HepG2 (cell line): Measurements from ENCODE around the gene MAN1C1. TPM values are rescaled to one million over a fixed set of nuclear protein-coding genes. Genes with fewer than 3 reads are reported as not detected.

ENCODE experiments used
- ATAC-seq: fragments of 200-7000 bp; cut with Tn5 transposase; 3 replicates; pipeline ENCODE4 v1.9.1; 2020; ENCODE audit warnings: mild to moderate bottlenecking, moderate library complexity
- BruUV-seq: library from RNA; stranded (reverse); fragments of 400-500 nt; replicated peaks from 2 replicates; lab custom pipeline; 2021; lab: Mats Ljungman, UMichigan
- CTCF ChIA-PET: fragments of 300-600 bp; formaldehyde crosslinking; extraction: SDS; loops from one replicate; lab custom pipeline; 2021; ENCODE audit warnings: low total read pairs, inconsistent platforms, low intra/inter-chr PET ratio; lab: Yijun Ruan, JAX
- POLR2A ChIA-PET: fragments of 350-600 bp; sonication (Branson Sonifier 250); formaldehyde crosslinking; loops from one replicate; lab custom pipeline; 2020; ENCODE audit warnings: antibody characterized with exemption, inconsistent platforms; lab: Yijun Ruan, JAX
- DNase-seq: peaks from one replicate; pipeline ENCODE4 v3.0.0-alpha.2; 2015; ENCODE audit warnings: low spot score
- FAIRE-seq: peaks from 3 replicates; lab custom pipeline; 2011; peaks lifted over from hg19 to GRCh38; lab: Jason Lieb, UNC
- H2AFZ ChIP-seq: one replicate; pipeline ENCODE4 v1.6.1; 2011; ENCODE audit warnings: low read length, inconsistent platforms
- H3K27ac ChIP-seq: fragments of 300-600 bp; 3 replicates; pipeline ENCODE4 v1.8.0; 2011; ENCODE audit warnings: mixed run types, mild to moderate bottlenecking, mixed read lengths, low read length, inconsistent platforms; ENCODE audit not compliant: insufficient read depth; ENCODE audit errors: extremely low read length
- H3K27me3 ChIP-seq, 2 experiments: fragments of 200-600 bp in 1 of 2; 2 replicates in 1 of 2; 3 replicates in 1 of 2; pipeline versions ENCODE4 v1.6.0 to v1.8.0; 2011; ENCODE audit warnings: low read length in 2 of 2, mild to moderate bottlenecking in 2 of 2, moderate library complexity in 2 of 2, inconsistent platforms in 1 of 2; ENCODE audit not compliant: insufficient read depth in 2 of 2, control insufficient read depth in 1 of 2
- H3K36me3 ChIP-seq, 2 experiments: fragments of 200-600 bp in 1 of 2; replicated peaks in 1 of 2; 2 replicates in 1 of 2; 3 replicates in 1 of 2; pipeline versions ENCODE4 v1.5.1 to v1.8.0; 2011; ENCODE audit warnings: low read length in 2 of 2, inconsistent platforms in 1 of 2; ENCODE audit not compliant: insufficient read depth in 2 of 2, control insufficient read depth in 1 of 2
- H3K4me1 ChIP-seq: 2 replicates; pipeline ENCODE4 v1.5.1; 2012; ENCODE audit warnings: low read length, inconsistent platforms; ENCODE audit not compliant: insufficient read depth
- H3K4me2 ChIP-seq: 2 replicates; pipeline ENCODE4 v1.6.0; 2011; ENCODE audit warnings: low read depth, low read length, inconsistent platforms
- H3K4me3 ChIP-seq, 3 experiments: fragments of 200-600 bp in 1 of 3; sonication (generic), shearing (Covaris generic) in 1 of 3; replicated peaks in 1 of 3; 2 replicates each; pipeline ENCODE4 v1.5.1; 2011 to 2016; ENCODE audit warnings: low read length in 3 of 3, inconsistent platforms in 2 of 3, low read depth in 2 of 3, mild to moderate bottlenecking in 2 of 3, control low read depth in 1 of 3, mixed read lengths in 1 of 3; ENCODE audit not compliant: insufficient read depth in 1 of 3
- H3K79me2 ChIP-seq: one replicate; pipeline ENCODE4 v1.6.1; 2011; ENCODE audit warnings: low read length, inconsistent platforms; ENCODE audit not compliant: insufficient read depth
- H3K9ac ChIP-seq: 2 replicates; pipeline ENCODE4 v1.6.0; 2011; ENCODE audit warnings: mild to moderate bottlenecking, low read depth, low read length, inconsistent platforms; ENCODE audit not compliant: insufficient read depth
- H3K9me3 ChIP-seq: 2 replicates; pipeline ENCODE4 v1.5.1; 2012; ENCODE audit warnings: mild to moderate bottlenecking, low read length
- H4K20me1 ChIP-seq: 2 replicates; pipeline ENCODE4 v1.6.0; 2011; ENCODE audit warnings: inconsistent platforms, mild to moderate bottlenecking, low read length, moderate library complexity; ENCODE audit not compliant: insufficient read depth
- ETS1 ChIP-seq: sonication (generic); formaldehyde crosslinking; IDR thresholded peaks from 2 replicates; pipeline ENCODE4 v1.4.0; 2020; ENCODE audit warnings: missing genetic modification reagents
- EZH2 ChIP-seq: conservative IDR thresholded peaks from 2 replicates; pipeline ENCODE4 v1.6.1; 2012; ENCODE audit warnings: mild to moderate bottlenecking, low read depth, low read length, moderate library complexity
- MAX ChIP-seq: IDR thresholded peaks from 2 replicates; pipeline ENCODE4 v1.6.1; 2012; ENCODE audit warnings: inconsistent platforms
- PAX8 ChIP-seq: sonication (generic); formaldehyde crosslinking; IDR thresholded peaks from 2 replicates; pipeline ENCODE4 v1.8.0; 2022; ENCODE audit warnings: mild to moderate bottlenecking, missing genetic modification reagents, borderline replicate concordance
- SMC3 ChIP-seq: IDR thresholded peaks from 2 replicates; pipeline ENCODE4 v1.6.1; 2011; ENCODE audit warnings: low read length, improper control_type of control experiment
- SRF ChIP-seq: IDR thresholded peaks from 2 replicates; pipeline ENCODE4 v1.6.1; 2011; ENCODE audit warnings: mild to moderate bottlenecking, low read depth, low read length, moderate library complexity
- TFDP1 ChIP-seq: IDR thresholded peaks from 2 replicates; pipeline ENCODE4 v1.6.1; 2016; ENCODE audit warnings: missing compliant biosample characterization, missing genetic modification reagents, borderline replicate concordance
- ZNF160 ChIP-seq: sonication (generic); formaldehyde crosslinking; IDR thresholded peaks from 2 replicates; pipeline ENCODE4 v1.8.0; 2022; ENCODE audit warnings: mild to moderate bottlenecking, inconsistent platforms, missing genetic modification reagents
- ZNF33A ChIP-seq: sonication (generic); formaldehyde crosslinking; IDR thresholded peaks from 2 replicates; pipeline ENCODE4 v1.5.1; 2020; ENCODE audit warnings: missing genetic modification reagents, mild to moderate bottlenecking, moderate library complexity, borderline replicate concordance
- ZNF580 ChIP-seq: IDR thresholded peaks from 2 replicates; pipeline ENCODE4 v1.6.1; 2016; ENCODE audit warnings: low read depth, borderline replicate concordance
- ZNF792 ChIP-seq: IDR thresholded peaks from 2 replicates; pipeline ENCODE4 v1.6.1; 2016
- WGBS: methylation state at CpG from one replicate; pipeline ENCODE4 v1.1.6; 2017; ENCODE audit warnings: low lambda C conversion rate; 5-methylcytosine and 5-hydroxymethylcytosine counted together
- in situ Hi-C: cut with HindIII; loops from 2 replicates; pipeline ENCODE4 v1.10.0; 2017; ENCODE audit warnings: low pct_unique_long_range_greater_than_20kb; ENCODE audit not compliant: extremely low pct_ligation_motif_present
- intact Hi-C: fragments of 100-400 bp; cut with micrococcal nuclease; formaldehyde crosslinking; loops from one replicate; pipeline ENCODE4 v1.10.0; 2022; ENCODE audit not compliant: unreplicated experiment
- polyA plus RNA-seq, 8 experiments: library from polyadenylated mRNA; depleted of rRNA in 3 of 8; stranded (reverse) in 7 of 8; unstranded in 1 of 8; fragments of >200 nt; fragmentation: Illumina TruSeq in 4 of 8; extraction: Trizol in 4 of 8; gene quantifications; 2 replicates each; pipeline versions ENCODE4 v1.2.1 to v1.2.3, GENCODE V29; 2011 to 2016; ENCODE audit warnings: low read depth in 4 of 8, missing spikeins in 1 of 8, mixed read lengths in 1 of 8; ENCODE audit not compliant: insufficient read depth in 1 of 8
- total RNA-seq, 5 experiments: library from RNA; depleted of rRNA; stranded (reverse); fragments of >200 nt; fragmentation: Illumina TruSeq; extraction: Trizol; gene quantifications; 2 replicates each; pipeline ENCODE4 v1.2.3, GENCODE V29; 2016; ENCODE audit warnings: low read depth in 1 of 5

MAN1C1 gene
- total and polyA plus RNA-seq, 2 of the 13 experiments (the other 11 are each of a cell fraction or from before 2014, with no cell fraction given) = 0.18 to 0.49 TPM

GRCh38 chr1:25590096-25590824 is 26.3 kb upstream of the MAN1C1 start:
- CTCF ChIA-PET = no interaction called here
- H3K36me3 ChIP-seq = no peaks in the 10 kb centered on the region
- no TSS peak for BruUV-seq
- H3K27ac ChIP-seq = no peak overlapping the region
- intact Hi-C loops (no loop called here), in situ Hi-C loops (no loop called here)
- ATAC-seq (peak; percentile 56; the same call in 2 of the 3 replicates), FAIRE-seq (no peak)
- no peaks in the 10 kb centered on the region for H3K4me1 ChIP-seq
- no peak overlapping the region for H2AFZ ChIP-seq
- POLR2A ChIA-PET = no interaction called here
- H3K4me3 ChIP-seq = no peak overlapping the region
- H3K27me3 ChIP-seq = peaks cover 0 to 7% of the 10 kb centered on the region in 2 experiments; a peak in 2 of 5 replicates
- no peak overlapping the region for H3K9ac ChIP-seq
- H4K20me1 ChIP-seq = no peaks in the 10 kb centered on the region
- no peak overlapping the region for H3K4me2 ChIP-seq
- WGBS = 75% methylated on average over 8 of the region's 8 CpGs
- H3K9me3 ChIP-seq = no peaks in the 10 kb centered on the region
- 0 out of 2 replicates have a peak, but pooled peaks have one; percentile 6 for TF ChIP-seq SMC3
- TF ChIP-seq EZH2 = no peak
- TF ChIP-seq, all 625 proteins: peak for 1
- no peaks in the 10 kb centered on the region for H3K79me2 ChIP-seq
- no peak for DNase-seq

GRCh38 chr1:25593861-25594260 is 22.7 kb upstream of the MAN1C1 start:
- BruUV-seq = no TSS peak
- FAIRE-seq = no peak
- no peak overlapping the region for H3K27ac ChIP-seq
- in situ Hi-C loops (no loop called here), intact Hi-C loops (no loop called here)
- no peaks in the 10 kb centered on the region; a peak in 3 of 5 replicates for H3K27me3 ChIP-seq
- no peak overlapping the region for H3K4me3 ChIP-seq
- no peaks in the 10 kb centered on the region for H4K20me1 ChIP-seq
- peaks cover 2% of the 10 kb centered on the region; the same call in 1 of the 2 replicates for H3K9me3 ChIP-seq
- no peak overlapping the region for H3K9ac ChIP-seq
- POLR2A ChIA-PET = no interaction called here
- H3K4me2 ChIP-seq = no peak overlapping the region
- H3K4me1 ChIP-seq = no peaks in the 10 kb centered on the region
- no peaks in the 10 kb centered on the region for H3K79me2 ChIP-seq
- H3K36me3 ChIP-seq = no peaks in the 10 kb centered on the region
- 0% methylated on average over 2 of the region's 2 CpGs for WGBS
- ATAC-seq = no peak
- DNase-seq = no peak
- CTCF ChIA-PET = no interaction called here
- H2AFZ ChIP-seq = no peak overlapping the region
- TF ChIP-seq ZNF792 (no peak), ZNF580 (CRISPR knock-in tag) (no peak), ZNF33A (no peak), MAX (no peak), ETS1 (CRISPR knock-in tag) (no peak), PAX8 (CRISPR knock-in tag) (no peak), TFDP1 (CRISPR knock-in tag) (no peak), SRF (no peak), ZNF160 (no peak)
